Measurements from ENCODE around the gene PTPRG.

PTPRG gene

DNA sequence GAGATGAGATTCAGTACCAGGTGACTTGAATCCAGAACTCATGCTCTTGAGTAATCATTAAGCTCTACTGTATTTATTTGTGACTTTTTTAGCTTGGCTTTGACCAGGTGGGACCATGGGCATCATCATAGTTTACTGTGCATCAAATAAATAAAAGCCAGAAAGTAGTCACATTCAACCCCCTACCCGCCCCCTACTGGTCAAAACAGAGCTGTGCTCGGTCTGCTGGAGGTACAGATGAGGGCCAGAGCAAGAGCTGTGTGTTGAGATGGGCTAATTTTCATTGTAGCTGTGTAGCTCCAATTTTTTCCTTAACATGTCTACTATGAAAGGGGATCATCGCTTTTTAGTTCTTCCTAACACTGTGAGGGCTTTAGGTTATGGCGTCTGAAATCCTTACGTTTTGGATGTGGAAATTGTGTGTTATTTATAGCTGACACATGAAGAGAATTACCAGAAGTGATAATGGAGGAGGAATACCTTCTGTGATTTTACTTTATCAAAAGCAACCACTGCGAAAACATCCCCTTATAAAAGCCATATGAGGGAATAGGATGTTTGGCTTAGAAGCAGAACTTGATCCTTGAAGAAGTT, 375.1 kb downstream of the PTPRG start:
- peaks cover 15% of the 10 kb centered on the region for H3K4me1 ChIP-seq (ENCODE audit: insufficient read depth, low read length)
- no peaks in the 10 kb centered on the region for H3K9me3 ChIP-seq (ENCODE audit: insufficient read depth, low read depth, low read length)
- H3K4me3 ChIP-seq (ENCODE audit: low read length) = no peak overlapping the region
- no peak overlapping the region for H3K27ac ChIP-seq (ENCODE audit: low read length)
- no peaks in the 10 kb centered on the region for H3K36me3 ChIP-seq (ENCODE audit: insufficient read depth, low read depth, low read length)
- no peaks in the 10 kb centered on the region for H3K27me3 ChIP-seq (ENCODE audit: insufficient read depth, low read length)
- H3K9ac ChIP-seq (ENCODE audit: low read depth, low read length) = no peak overlapping the region

DNA sequence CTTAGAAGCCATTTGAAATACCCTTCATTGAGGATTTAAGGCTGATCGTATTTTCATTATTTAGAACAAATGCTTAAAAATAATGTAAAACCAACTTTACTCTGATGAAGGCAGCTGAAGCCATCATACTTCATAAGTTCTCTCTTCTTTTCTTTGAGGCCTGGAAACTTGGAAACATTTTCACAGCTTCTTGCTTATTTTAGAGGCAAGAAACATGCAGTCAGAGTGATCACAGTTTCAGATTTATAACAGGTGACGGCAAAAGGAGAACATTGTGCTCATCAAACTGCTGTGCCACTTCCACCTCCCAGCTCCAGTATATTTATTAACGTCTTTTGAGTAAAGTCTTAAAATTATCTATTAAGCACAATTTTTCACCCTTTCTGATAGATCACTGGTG, 376.1 kb downstream of the PTPRG start:
- Histone ChIP-seq H3K4me3 (ENCODE audit: low read length) (no peak overlapping the region), H3K27ac (ENCODE audit: low read length) (no peak overlapping the region), H3K9me3 (ENCODE audit: insufficient read depth, low read depth, low read length) (no peaks in the 10 kb centered on the region), H3K36me3 (ENCODE audit: insufficient read depth, low read depth, low read length) (no peaks in the 10 kb centered on the region), H3K9ac (ENCODE audit: low read depth, low read length) (no peak overlapping the region), H3K4me1 (ENCODE audit: insufficient read depth, low read length) (peaks cover 10% of the 10 kb centered on the region), H3K27me3 (ENCODE audit: insufficient read depth, low read length) (no peaks in the 10 kb centered on the region)

DNA sequence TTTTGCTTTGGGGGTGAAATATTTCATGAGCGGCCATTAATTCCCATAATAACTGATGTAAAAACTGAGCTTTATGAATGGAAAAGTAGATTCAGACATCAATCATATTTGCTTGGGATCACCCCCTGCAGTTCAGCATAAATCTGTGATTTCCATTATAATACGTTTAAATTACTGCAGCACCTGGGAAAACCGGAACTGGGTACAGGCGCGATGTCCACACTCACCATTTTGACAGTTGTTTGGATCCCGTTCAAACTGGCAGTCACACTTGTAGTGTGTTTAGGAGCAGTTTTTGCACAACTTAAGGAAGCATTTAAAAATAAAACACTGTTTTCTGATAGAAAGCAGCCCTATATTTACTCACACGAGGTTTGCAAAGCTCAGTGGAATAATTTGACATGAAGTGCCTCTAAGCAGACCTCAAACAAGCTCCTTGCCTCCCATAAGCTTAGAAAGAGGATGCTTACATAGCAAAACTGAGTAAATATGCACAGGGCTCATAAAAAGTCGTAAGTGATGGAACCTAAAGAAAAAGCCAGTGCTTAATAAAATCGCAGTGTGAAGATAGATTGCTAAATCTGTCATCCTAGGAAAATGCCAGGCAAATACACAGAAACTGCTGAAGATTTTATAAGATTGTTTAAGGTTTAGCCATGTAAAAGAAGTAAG, 377.6 kb downstream of the PTPRG start:
- H3K4me3 ChIP-seq (ENCODE audit: low read length) = no peak overlapping the region
- H3K27ac ChIP-seq (ENCODE audit: low read length) = no peak overlapping the region
- peaks cover 7% of the 10 kb centered on the region for H3K4me1 ChIP-seq (ENCODE audit: insufficient read depth, low read length)
- H3K9me3 ChIP-seq (ENCODE audit: insufficient read depth, low read depth, low read length) = no peaks in the 10 kb centered on the region
- H3K36me3 ChIP-seq (ENCODE audit: insufficient read depth, low read depth, low read length) = no peaks in the 10 kb centered on the region
- no peak overlapping the region for H3K9ac ChIP-seq (ENCODE audit: low read depth, low read length)
- H3K27me3 ChIP-seq (ENCODE audit: insufficient read depth, low read length) = no peaks in the 10 kb centered on the region

DNA sequence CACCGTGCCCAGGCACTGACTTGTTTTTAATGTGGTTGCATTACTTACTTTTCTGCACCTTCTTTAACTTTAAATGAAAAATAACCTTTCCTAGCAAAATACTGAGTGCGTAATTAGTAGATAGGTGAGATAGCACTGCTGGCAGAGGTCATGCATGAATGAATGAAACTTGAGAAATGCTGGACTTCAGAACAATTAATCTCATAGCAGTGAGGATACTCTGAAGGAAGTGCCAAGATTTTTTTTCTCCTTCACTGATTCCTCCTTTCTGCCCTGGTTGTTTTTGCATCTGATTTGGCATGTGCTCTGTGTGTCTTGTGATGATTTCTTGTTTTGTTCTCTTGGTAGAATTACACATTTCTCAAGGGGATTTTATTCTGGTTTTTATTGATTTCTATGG, 378.9 kb downstream of the PTPRG start:
- Histone ChIP-seq H3K9ac (ENCODE audit: low read depth, low read length) (no peak overlapping the region), H3K27ac (ENCODE audit: low read length) (no peak overlapping the region), H3K9me3 (ENCODE audit: insufficient read depth, low read depth, low read length) (no peaks in the 10 kb centered on the region), H3K4me3 (ENCODE audit: low read length) (no peak overlapping the region), H3K4me1 (ENCODE audit: insufficient read depth, low read length) (peaks cover 19% of the 10 kb centered on the region), H3K36me3 (ENCODE audit: insufficient read depth, low read depth, low read length) (no peaks in the 10 kb centered on the region), H3K27me3 (ENCODE audit: insufficient read depth, low read length) (no peaks in the 10 kb centered on the region)

DNA sequence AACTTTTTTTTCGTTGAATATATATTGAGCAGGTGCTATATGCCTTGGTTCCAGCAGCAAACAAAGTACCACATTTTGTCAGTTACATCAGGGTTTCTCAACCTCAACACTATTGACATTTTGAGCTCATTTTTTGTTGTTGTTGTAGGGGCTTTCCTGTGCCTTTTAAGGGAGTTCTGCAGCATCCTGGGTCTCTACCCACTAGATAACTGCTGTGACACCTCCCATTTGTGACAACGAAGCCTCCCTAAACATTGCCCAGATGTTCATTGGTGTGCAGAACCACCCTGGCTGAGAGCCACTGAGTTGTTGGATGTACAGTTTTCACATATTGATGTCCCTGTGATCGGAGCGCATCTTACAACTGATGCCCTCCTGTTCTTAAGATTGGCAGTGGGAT, 382.6 kb downstream of the PTPRG start:
- Histone ChIP-seq H3K27me3 (ENCODE audit: insufficient read depth, low read length) (no peaks in the 10 kb centered on the region), H3K9ac (ENCODE audit: low read depth, low read length) (no peak overlapping the region), H3K4me3 (ENCODE audit: low read length) (no peak overlapping the region), H3K4me1 (ENCODE audit: insufficient read depth, low read length) (peaks cover 42% of the 10 kb centered on the region), H3K36me3 (ENCODE audit: insufficient read depth, low read depth, low read length) (no peaks in the 10 kb centered on the region), H3K9me3 (ENCODE audit: insufficient read depth, low read depth, low read length) (no peaks in the 10 kb centered on the region), H3K27ac (ENCODE audit: low read length) (no peak overlapping the region)

DNA sequence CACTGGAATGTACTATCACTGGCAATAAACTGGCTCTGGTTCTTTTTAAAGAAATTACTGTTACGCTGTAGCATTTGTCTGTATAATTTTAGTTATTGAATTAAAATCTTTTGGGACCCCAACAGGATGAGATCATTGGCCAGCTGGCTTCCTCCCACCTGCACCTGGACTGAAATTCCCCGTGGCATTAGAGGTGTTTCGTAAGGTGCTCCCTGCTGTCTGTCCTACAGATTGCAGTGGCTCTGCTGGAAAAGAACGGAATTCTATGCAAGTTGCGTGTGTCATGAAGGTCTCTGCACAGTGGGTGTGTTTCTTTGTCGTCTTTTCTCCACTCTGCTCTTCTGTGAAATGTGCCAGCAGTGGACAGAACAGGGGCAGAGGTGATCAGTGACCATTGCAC, 383.4 kb downstream of the PTPRG start:
- no peaks in the 10 kb centered on the region for H3K36me3 ChIP-seq (ENCODE audit: insufficient read depth, low read depth, low read length)
- H3K27ac ChIP-seq (ENCODE audit: low read length) = no peak overlapping the region
- no peak overlapping the region for H3K4me3 ChIP-seq (ENCODE audit: low read length)
- peaks cover 48% of the 10 kb centered on the region for H3K4me1 ChIP-seq (ENCODE audit: insufficient read depth, low read length)
- no peaks in the 10 kb centered on the region for H3K9me3 ChIP-seq (ENCODE audit: insufficient read depth, low read depth, low read length)
- no peaks in the 10 kb centered on the region for H3K27me3 ChIP-seq (ENCODE audit: insufficient read depth, low read length)
- H3K9ac ChIP-seq (ENCODE audit: low read depth, low read length) = no peak overlapping the region

DNA sequence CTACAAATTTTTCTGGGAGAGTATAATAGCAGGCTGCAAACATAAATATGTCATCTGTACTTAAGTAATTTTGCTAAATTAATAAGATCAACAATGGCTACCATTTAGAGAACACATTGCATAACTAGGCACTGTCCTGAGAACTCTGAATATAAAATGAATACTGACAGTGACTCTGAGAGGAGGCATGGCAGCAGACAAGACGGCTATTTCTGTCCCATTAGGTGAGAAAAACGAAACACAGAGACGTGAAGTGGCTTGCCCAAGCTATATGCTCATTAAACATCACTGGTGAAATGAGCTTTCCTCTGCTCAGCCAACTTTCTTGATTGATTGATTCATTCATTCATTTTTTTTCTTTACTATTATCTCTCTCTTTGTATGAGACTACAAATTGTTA, 384.3 kb downstream of the PTPRG start:
- no peaks in the 10 kb centered on the region for H3K9me3 ChIP-seq (ENCODE audit: insufficient read depth, low read depth, low read length)
- H3K27me3 ChIP-seq (ENCODE audit: insufficient read depth, low read length) = no peaks in the 10 kb centered on the region
- no peak overlapping the region for H3K4me3 ChIP-seq (ENCODE audit: low read length)
- H3K27ac ChIP-seq (ENCODE audit: low read length) = no peak overlapping the region
- H3K4me1 ChIP-seq (ENCODE audit: insufficient read depth, low read length) = peaks cover 56% of the 10 kb centered on the region
- H3K36me3 ChIP-seq (ENCODE audit: insufficient read depth, low read depth, low read length) = no peaks in the 10 kb centered on the region
- H3K9ac ChIP-seq (ENCODE audit: low read depth, low read length) = peak overlapping the region; percentile 21; the same call in 1 of the 2 replicates

DNA sequence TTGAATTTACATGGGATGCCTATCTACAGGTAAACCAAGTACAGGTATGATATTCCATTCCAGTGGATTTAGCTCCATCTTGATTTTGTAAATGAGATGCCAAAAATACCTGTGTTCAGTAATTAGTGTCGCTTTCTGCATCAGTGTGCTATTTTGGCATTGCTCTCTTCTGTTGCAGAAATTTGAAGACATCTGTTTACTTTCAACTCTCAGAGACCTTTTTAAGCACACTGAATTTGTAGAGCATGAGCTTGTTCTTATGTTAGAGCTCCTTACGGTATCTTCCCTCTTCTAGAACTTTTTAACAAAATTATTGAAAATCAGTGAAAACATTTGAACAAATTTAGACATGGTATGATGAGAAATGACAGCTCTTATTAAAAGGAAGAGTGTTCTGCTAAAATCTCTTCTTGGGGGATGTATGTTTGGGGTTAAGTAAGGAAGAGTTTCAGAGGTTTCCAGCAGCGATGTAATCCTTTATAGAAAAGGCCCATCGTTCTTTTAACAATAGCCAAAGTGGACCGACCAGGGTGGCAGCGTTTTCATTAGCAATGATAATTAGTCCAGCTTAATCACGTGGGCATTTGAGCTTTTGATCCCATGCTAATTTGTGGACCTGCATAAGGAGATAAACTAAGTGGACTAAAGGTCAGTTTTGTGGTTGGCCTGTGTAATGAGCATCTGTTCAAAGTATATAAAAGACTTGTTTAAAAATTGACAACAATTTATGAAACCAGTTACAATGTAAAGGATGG, 385.4 kb downstream of the PTPRG start:
- Histone ChIP-seq H3K4me3 (ENCODE audit: low read length) (peak overlapping the region; percentile 46; the same call in 1 of the 2 replicates), H3K9me3 (ENCODE audit: insufficient read depth, low read depth, low read length) (no peaks in the 10 kb centered on the region), H3K9ac (ENCODE audit: low read depth, low read length) (peak overlapping the region; percentile 21; the same call in 1 of the 2 replicates), H3K27me3 (ENCODE audit: insufficient read depth, low read length) (no peaks in the 10 kb centered on the region), H3K4me1 (ENCODE audit: insufficient read depth, low read length) (peaks cover 65% of the 10 kb centered on the region), H3K36me3 (ENCODE audit: insufficient read depth, low read depth, low read length) (no peaks in the 10 kb centered on the region), H3K27ac (ENCODE audit: low read length) (no peak overlapping the region)

DNA sequence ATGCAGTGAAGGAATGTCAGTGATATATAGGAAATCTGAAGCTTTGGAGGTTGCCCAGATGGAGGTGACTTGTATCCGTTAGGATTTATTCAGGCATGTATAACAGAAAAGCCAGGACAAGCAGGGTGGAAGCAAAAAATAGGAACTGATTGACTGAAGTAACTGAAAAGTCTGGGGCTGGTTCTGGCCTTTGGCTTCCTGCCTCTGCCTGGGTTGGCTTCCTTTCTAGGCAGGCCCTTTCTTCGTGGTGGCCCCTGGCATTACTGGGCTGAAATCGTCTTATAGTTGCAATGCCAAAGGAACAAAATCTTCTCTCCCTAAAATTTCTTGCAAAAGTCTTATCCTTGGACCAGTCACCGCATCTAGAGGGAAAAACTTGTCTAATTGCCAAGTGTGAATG, 386.1 kb downstream of the PTPRG start:
- peak overlapping the region; percentile 46; the same call in 1 of the 2 replicates for H3K4me3 ChIP-seq (ENCODE audit: low read length)
- H3K9me3 ChIP-seq (ENCODE audit: insufficient read depth, low read depth, low read length) = no peaks in the 10 kb centered on the region
- no peaks in the 10 kb centered on the region for H3K36me3 ChIP-seq (ENCODE audit: insufficient read depth, low read depth, low read length)
- H3K27me3 ChIP-seq (ENCODE audit: insufficient read depth, low read length) = no peaks in the 10 kb centered on the region
- peaks cover 71% of the 10 kb centered on the region for H3K4me1 ChIP-seq (ENCODE audit: insufficient read depth, low read length)
- peak overlapping the region; percentile 9; the same call in 1 of the 2 replicates for H3K9ac ChIP-seq (ENCODE audit: low read depth, low read length)
- H3K27ac ChIP-seq (ENCODE audit: low read length) = no peak overlapping the region

DNA sequence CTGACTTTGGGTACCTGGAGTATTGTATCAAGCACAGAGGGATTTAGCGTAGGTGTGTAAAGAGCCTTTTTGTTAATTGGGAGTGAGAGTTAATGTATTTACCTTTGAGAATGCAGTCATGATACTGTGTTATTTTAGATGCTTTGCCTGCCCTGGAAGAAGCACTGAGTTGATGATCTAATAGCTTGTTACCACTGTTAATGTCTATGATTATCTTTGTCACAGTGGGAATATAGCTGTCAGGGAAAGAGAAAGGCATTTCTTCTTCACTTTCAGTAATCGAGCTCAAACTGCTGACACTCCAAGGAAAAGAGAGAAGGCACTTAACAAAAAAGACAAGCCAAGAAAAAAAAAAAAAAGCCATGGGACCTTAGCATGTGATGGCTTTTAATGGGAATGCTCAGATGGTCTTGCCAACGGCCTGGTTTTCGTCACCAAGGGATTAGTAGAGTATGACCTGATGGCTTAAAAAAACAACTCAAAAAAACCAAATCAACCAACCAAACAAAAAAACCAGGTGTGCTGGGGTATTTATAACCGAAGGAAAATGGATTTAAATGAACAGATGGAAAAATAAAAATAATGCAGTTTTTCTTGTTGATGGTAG, 387.4 kb downstream of the PTPRG start:
- H3K27ac ChIP-seq (ENCODE audit: low read length) = no peak overlapping the region

DNA sequence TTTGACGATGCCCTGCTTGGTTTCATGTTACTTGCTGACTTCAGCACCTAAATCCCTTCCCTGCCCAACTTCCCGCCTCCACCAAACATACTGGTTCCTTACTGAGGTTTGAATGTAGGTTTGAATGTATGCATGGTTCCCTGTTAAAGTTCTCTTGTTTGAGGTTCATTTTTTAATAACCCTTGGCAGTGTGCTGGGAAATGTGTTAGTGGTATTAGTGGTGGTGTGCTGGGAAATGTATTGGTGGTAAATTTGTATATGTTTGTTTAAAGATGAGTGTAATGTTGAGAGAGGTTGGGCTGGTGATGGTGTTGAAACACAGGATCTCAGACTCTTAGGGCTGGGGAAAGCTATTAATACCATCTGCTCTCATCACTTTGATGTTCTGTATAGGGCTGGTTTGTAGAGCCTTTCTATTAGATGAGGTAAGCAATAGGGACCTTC, 392.7 kb downstream of the PTPRG start:
- H3K9ac ChIP-seq (ENCODE audit: low read depth, low read length) = no peak overlapping the region
- no peaks in the 10 kb centered on the region for H3K9me3 ChIP-seq (ENCODE audit: insufficient read depth, low read depth, low read length)
- no peak overlapping the region for H3K27ac ChIP-seq (ENCODE audit: low read length)
- H3K4me3 ChIP-seq (ENCODE audit: low read length) = no peak overlapping the region
- peaks cover 52% of the 10 kb centered on the region; the same call in 1 of the 2 replicates for H3K4me1 ChIP-seq (ENCODE audit: insufficient read depth, low read length)
- no peaks in the 10 kb centered on the region for H3K36me3 ChIP-seq (ENCODE audit: insufficient read depth, low read depth, low read length)
- H3K27me3 ChIP-seq (ENCODE audit: insufficient read depth, low read length) = no peaks in the 10 kb centered on the region

More for the DNA sequence above, 387.4 kb downstream of the PTPRG start:
- Histone ChIP-seq H3K27me3 (ENCODE audit: insufficient read depth, low read length) (no peaks in the 10 kb centered on the region), H3K4me1 (ENCODE audit: insufficient read depth, low read length) (peaks cover 84% of the 10 kb centered on the region), H3K9ac (ENCODE audit: low read depth, low read length) (no peak overlapping the region), H3K9me3 (ENCODE audit: insufficient read depth, low read depth, low read length) (no peaks in the 10 kb centered on the region), H3K4me3 (ENCODE audit: low read length) (no peak overlapping the region), H3K36me3 (ENCODE audit: insufficient read depth, low read depth, low read length) (no peaks in the 10 kb centered on the region)

Data from iPS-20b (cell line).